ENCODE measurements around the gene TMED6.

DNA sequence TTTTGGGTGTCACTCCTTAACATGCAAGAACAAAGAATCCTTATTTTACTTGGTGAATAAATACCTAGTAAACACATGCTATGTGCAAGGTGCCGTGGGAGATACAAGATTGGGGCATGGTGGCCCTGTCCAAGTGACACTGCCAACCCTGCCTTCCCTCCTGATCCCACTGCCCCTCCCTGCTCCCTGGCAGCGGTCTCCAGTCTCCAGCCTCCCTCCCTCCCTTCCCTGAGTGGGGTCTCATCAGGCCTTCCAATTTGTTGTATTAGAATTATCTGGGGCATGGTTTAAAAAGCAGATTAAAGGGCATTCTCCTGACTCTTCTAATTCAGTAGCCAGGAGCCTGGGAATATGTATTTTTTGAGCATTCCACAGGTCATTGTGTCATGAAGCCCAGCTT lies 12.5 kb upstream of the TMED6 start:
- TF ChIP-seq, protein P1, sequence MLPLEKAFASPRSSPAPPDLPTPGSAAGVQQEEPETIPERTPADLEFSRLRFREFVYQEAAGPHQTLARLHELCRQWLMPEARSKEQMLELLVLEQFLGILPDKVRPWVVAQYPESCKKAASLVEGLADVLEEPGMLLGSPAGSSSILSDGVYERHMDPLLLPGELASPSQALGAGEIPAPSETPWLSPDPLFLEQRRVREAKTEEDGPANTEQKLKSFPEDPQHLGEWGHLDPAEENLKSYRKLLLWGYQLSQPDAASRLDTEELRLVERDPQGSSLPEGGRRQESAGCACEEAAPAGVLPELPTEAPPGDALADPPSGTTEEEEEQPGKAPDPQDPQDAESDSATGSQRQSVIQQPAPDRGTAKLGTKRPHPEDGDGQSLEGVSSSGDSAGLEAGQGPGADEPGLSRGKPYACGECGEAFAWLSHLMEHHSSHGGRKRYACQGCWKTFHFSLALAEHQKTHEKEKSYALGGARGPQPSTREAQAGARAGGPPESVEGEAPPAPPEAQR (CRISPR knock-in tag; IDR thresholded peaks at IDR 0.05) = no peak
- TF ChIP-seq, protein P2, sequence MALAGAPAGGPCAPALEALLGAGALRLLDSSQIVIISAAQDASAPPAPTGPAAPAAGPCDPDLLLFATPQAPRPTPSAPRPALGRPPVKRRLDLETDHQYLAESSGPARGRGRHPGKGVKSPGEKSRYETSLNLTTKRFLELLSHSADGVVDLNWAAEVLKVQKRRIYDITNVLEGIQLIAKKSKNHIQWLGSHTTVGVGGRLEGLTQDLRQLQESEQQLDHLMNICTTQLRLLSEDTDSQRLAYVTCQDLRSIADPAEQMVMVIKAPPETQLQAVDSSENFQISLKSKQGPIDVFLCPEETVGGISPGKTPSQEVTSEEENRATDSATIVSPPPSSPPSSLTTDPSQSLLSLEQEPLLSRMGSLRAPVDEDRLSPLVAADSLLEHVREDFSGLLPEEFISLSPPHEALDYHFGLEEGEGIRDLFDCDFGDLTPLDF (CRISPR knock-in tag; IDR thresholded peaks at IDR 0.05) = no peak
- TF ChIP-seq, protein P3, sequence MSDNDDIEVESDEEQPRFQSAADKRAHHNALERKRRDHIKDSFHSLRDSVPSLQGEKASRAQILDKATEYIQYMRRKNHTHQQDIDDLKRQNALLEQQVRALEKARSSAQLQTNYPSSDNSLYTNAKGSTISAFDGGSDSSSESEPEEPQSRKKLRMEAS (CRISPR knock-in tag; IDR thresholded peaks at IDR 0.05) = no peak
- TF ChIP-seq ZNF121 (CRISPR knock-in tag; IDR thresholded peaks at IDR 0.05) (no peak), PRRX2 (CRISPR knock-in tag; IDR thresholded peaks at IDR 0.05) (no peak)
- TF ChIP-seq, protein P4, sequence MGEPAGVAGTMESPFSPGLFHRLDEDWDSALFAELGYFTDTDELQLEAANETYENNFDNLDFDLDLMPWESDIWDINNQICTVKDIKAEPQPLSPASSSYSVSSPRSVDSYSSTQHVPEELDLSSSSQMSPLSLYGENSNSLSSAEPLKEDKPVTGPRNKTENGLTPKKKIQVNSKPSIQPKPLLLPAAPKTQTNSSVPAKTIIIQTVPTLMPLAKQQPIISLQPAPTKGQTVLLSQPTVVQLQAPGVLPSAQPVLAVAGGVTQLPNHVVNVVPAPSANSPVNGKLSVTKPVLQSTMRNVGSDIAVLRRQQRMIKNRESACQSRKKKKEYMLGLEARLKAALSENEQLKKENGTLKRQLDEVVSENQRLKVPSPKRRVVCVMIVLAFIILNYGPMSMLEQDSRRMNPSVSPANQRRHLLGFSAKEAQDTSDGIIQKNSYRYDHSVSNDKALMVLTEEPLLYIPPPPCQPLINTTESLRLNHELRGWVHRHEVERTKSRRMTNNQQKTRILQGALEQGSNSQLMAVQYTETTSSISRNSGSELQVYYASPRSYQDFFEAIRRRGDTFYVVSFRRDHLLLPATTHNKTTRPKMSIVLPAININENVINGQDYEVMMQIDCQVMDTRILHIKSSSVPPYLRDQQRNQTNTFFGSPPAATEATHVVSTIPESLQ (CRISPR knock-in tag; IDR thresholded peaks at IDR 0.05) = no peak
- TF ChIP-seq, protein P5, sequence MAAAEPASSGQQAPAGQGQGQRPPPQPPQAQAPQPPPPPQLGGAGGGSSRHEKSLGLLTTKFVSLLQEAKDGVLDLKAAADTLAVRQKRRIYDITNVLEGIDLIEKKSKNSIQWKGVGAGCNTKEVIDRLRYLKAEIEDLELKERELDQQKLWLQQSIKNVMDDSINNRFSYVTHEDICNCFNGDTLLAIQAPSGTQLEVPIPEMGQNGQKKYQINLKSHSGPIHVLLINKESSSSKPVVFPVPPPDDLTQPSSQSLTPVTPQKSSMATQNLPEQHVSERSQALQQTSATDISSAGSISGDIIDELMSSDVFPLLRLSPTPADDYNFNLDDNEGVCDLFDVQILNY (CRISPR knock-in tag; IDR thresholded peaks at IDR 0.05) = no peak
- TF ChIP-seq, protein P6, sequence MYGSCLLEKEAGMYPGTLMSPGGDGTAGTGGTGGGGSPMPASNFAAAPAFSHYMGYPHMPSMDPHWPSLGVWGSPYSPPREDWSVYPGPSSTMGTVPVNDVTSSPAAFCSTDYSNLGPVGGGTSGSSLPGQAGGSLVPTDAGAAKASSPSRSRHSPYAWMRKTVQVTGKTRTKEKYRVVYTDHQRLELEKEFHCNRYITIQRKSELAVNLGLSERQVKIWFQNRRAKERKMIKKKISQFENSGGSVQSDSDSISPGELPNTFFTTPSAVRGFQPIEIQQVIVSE (CRISPR knock-in tag; IDR thresholded peaks at IDR 0.05; ENCODE audit: borderline replicate concordance) = no peak
- TF ChIP-seq, protein P7, sequence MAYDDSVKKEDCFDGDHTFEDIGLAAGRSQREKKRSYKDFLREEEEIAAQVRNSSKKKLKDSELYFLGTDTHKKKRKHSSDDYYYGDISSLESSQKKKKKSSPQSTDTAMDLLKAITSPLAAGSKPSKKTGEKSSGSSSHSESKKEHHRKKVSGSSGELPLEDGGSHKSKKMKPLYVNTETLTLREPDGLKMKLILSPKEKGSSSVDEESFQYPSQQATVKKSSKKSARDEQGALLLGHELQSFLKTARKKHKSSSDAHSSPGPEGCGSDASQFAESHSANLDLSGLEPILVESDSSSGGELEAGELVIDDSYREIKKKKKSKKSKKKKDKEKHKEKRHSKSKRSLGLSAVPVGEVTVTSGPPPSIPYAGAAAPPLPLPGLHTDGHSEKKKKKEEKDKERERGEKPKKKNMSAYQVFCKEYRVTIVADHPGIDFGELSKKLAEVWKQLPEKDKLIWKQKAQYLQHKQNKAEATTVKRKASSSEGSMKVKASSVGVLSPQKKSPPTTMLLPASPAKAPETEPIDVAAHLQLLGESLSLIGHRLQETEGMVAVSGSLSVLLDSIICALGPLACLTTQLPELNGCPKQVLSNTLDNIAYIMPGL (CRISPR knock-in tag; IDR thresholded peaks at IDR 0.05) = no peak

Data from WTC11 (cell line).